Uterus (tissue), 4 donors: ENCODE results near the gene S100A10. TPM values are rescaled to one million over a fixed set of nuclear protein-coding genes. Genes with fewer than 3 reads are reported as not detected.

ENCODE experiments used
- DNase-seq, 2 donors: peaks; one replicate each; pipeline ENCODE4 v3.0.0-alpha.2; 2019 to 2020
- H3K27ac ChIP-seq, 2 donors: fragments of 200-600 bp; sonication (generic); 1 replicate in 1 of 2; 2 replicates in 1 of 2; pipeline ENCODE4 v1.5.1; 2016 to 2018
- H3K27me3 ChIP-seq, 2 donors: fragments of 200-600 bp; sonication (generic); one replicate each; pipeline ENCODE4 v1.5.1; 2018 to 2019; ENCODE audit warnings: control low read depth in 1 of 2
- H3K36me3 ChIP-seq, 2 donors: fragments of 200-600 bp; sonication (generic); one replicate each; pipeline ENCODE4 v1.5.1; 2019; ENCODE audit warnings: control low read depth in 1 of 2
- H3K4me1 ChIP-seq, 2 donors: fragments of 200-600 bp; sonication (generic); one replicate each; pipeline ENCODE4 v1.5.1; 2018 to 2019; ENCODE audit warnings: control low read depth in 1 of 2
- H3K4me3 ChIP-seq, 2 donors: fragments of 200-600 bp; sonication (generic); 1 replicate in 1 of 2; 2 replicates in 1 of 2; pipeline ENCODE4 v1.5.1; 2018 to 2019; ENCODE audit warnings: mild to moderate bottlenecking in 1 of 2
- H3K9me3 ChIP-seq, 2 donors: fragments of 200-600 bp; sonication (generic); one replicate each; pipeline ENCODE4 v1.5.1; 2019; ENCODE audit warnings: control low read depth in 1 of 2
- CTCF ChIP-seq, 4 experiments: fragments of 200-600 bp in 2 of 4; fragments of 450-650 bp in 2 of 4; sonication (generic) in 2 of 4; IDR thresholded peaks; one replicate each; pipeline ENCODE4 v1.5.1; 2016 to 2019; ENCODE audit warnings: antibody characterized with exemption in 4 of 4, mild to moderate bottlenecking in 2 of 4, moderate library complexity in 1 of 4
- POLR2A ChIP-seq, 2 donors: fragments of 450-650 bp; IDR thresholded peaks; one replicate each; pipeline ENCODE4 v1.6.1; 2016; ENCODE audit warnings: antibody characterized with exemption in 2 of 2, mild to moderate bottlenecking in 1 of 2, moderate library complexity in 1 of 2
- intact Hi-C: fragments of 100-400 bp; cut with DNase I; formaldehyde crosslinking; loops from one replicate; pipeline ENCODE4 v1.15.1; 2023; ENCODE audit warnings: low total_unique reads
- total RNA-seq, 4 donors: library from RNA; depleted of rRNA in 3 of 4; stranded (reverse); fragments of >200 nt in 3 of 4; gene quantifications; one replicate each; pipeline versions ENCODE4 v1.1.0 to v1.2.4, GENCODE V29; 2014 to 2023
- donor health status: DM: yes; HTN: yes; CAD: no.

The S100A10 gene
- total RNA-seq, 4 donors from 2014 or later, result 21.8 to 189 (median 34.6) TPM

DNA sequence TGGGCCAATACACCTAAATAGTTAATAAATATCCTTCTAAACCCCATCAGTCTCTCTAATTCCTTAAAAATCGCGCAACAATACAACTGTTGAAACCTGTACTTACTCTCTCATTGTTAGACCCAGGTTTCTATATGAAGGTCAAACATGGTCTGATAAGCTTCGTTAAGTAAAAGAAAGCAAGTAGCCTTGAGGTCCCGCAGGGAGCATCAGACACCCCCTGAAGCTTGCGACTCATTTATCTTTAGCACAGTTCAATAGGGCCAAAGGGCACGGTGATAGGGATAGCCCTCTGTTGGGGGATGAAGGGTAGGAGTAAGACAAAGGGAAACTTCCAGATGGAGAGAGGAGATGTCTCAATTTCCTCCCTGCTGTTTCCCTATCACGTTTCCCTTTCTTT is 57.0 kb downstream of the S100A10 start:
- Histone ChIP-seq H3K27ac (no peak overlapping the region), H3K36me3 (no peaks in the 10 kb centered on the region), H3K9me3 (no peaks in the 10 kb centered on the region), H3K4me1 (no peaks in the 10 kb centered on the region), H3K4me3 (no peak overlapping the region), H3K27me3 (no peaks in the 10 kb centered on the region)
- intact Hi-C loops, result loop anchor here (5.0 kb wide), 1 partner anchor 61 kb away; no protein-coding TSS in a partner anchor
- no peak for TF ChIP-seq CTCF (IDR thresholded peaks at IDR 0.05)
- TF ChIP-seq POLR2A (IDR thresholded peaks at IDR 0.05), result no peak
- DNase-seq, result no peak

- H3K27me3 ChIP-seq, result no peaks in the 10 kb centered on the region
- H3K27ac ChIP-seq, result no peak overlapping the region
- no peaks in the 10 kb centered on the region for H3K4me1 ChIP-seq
- H3K36me3 ChIP-seq, result no peaks in the 10 kb centered on the region
- H3K9me3 ChIP-seq, result no peaks in the 10 kb centered on the region
- H3K4me3 ChIP-seq, result no peak overlapping the region
- intact Hi-C loops, result loop anchor here (5.0 kb wide), 1 partner anchor 61 kb away; no protein-coding TSS in a partner anchor
- no peak for TF ChIP-seq POLR2A (IDR thresholded peaks at IDR 0.05)
- TF ChIP-seq CTCF (IDR thresholded peaks at IDR 0.05), result no peak
- no peak for DNase-seq
Observed at GRCh38 chr1:151935894-151936602, 57.6 kb downstream of the S100A10 start.

DNA sequence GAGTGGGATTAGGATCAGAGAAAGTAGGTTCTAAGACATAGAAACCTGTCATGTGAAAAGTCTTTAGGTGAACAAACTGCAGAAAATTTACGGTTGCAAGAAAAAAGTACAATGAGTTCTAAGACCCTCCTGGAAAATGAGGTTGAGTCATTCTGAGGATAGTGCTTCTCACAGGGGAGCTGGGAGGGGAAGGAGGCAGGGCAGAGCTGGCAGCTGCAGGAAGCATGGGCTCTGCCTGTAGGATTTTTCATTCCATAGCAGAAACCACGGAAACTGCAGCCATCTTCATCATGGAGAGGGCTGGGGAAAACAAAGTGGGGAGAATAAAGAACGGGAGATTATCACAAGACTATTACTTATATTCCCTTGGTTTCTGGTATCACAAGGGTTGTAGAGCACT is 58.5 kb downstream of the S100A10 start:
- intact Hi-C loops, result loop anchor here (5.0 kb wide), 1 partner anchor 62 kb away; no protein-coding TSS in a partner anchor
- Histone ChIP-seq H3K27ac (no peak overlapping the region), H3K4me3 (no peak overlapping the region), H3K27me3 (no peaks in the 10 kb centered on the region), H3K4me1 (no peaks in the 10 kb centered on the region), H3K9me3 (no peaks in the 10 kb centered on the region), H3K36me3 (no peaks in the 10 kb centered on the region)
- DNase-seq, result no peak
- TF ChIP-seq CTCF (IDR thresholded peaks at IDR 0.05), result no peak
- no peak for TF ChIP-seq POLR2A (IDR thresholded peaks at IDR 0.05)

DNA sequence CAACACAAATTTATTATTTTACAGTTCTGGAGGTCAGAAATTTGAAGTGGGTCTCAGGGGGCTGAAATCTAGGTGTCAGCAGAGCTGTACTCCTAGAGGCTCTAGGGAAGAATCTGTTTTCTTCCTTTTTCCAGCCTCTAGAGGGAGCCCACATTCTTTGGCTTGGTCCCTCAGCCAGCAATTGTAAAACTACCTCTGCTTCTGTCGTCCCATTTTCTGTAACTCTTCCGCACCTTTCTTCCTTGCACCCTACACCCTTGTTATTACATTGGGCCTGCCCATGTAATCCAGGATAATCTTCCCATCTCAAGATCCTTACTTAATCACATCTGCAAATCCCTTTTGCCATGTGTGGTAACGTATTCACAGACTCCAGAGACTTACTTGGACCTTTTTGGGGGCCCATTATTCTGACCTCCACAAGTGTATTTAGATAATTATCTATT is 59.6 kb downstream of the S100A10 start:
- H3K27me3 ChIP-seq, result no peaks in the 10 kb centered on the region
- TF ChIP-seq CTCF (IDR thresholded peaks at IDR 0.05) (peak; percentile 77 to 87 (median 79)), POLR2A (IDR thresholded peaks at IDR 0.05) (no peak)
- no peak overlapping the region for H3K27ac ChIP-seq
- no peaks in the 10 kb centered on the region for H3K4me1 ChIP-seq
- DNase-seq, result peak in 1 of 2 donors; percentile 39
- H3K36me3 ChIP-seq, result no peaks in the 10 kb centered on the region
- no peaks in the 10 kb centered on the region for H3K9me3 ChIP-seq
- intact Hi-C loops, result no loop called here
- H3K4me3 ChIP-seq, result no peak overlapping the region

Other genes starting within 250 kb of the S100A10 start
- 10 to 100 TPM; 54.1 to 88.9 (median 61.8) TPM for gene MRPL9, start 230.4 kb downstream of the S100A10 start, total RNA-seq
- gene TDRKH, start 203.4 kb downstream of the S100A10 start, total RNA-seq, result 1 to 10 TPM in 2 of 4 donors, under 1 TPM in 2; 0.26 to 6.8 (median 1.8) TPM
- under 1 TPM in 1 of 4 donors, not detected in 3; 0.14 TPM for gene LINGO4, start 188.4 kb downstream of the S100A10 start, total RNA-seq
- 1 to 10 TPM in 2 of 4 donors, under 1 TPM in 2; 0.51 to 4.8 (median 2.1) TPM for gene RORC, start 162.1 kb downstream of the S100A10 start, total RNA-seq
- not detected for gene C2CD4D, start 154.0 kb downstream of the S100A10 start, total RNA-seq
- not detected for gene THEM5, start 140.1 kb downstream of the S100A10 start, total RNA-seq
- 10 to 100 TPM; 11.5 to 56.4 (median 18.3) TPM for gene THEM4, start 84.3 kb downstream of the S100A10 start, total RNA-seq
- gene S100A11, start 43.1 kb upstream of the S100A10 start, total RNA-seq, result 100 to 1,000 TPM in 3 of 4 donors, 10 to 100 TPM in 1; 14.9 to 321 (median 146) TPM
- gene TCHHL1, start 95.2 kb upstream of the S100A10 start, total RNA-seq, result not detected
- gene TCHH, start 121.6 kb upstream of the S100A10 start, total RNA-seq, result not detected
- not detected for gene RPTN, start 165.4 kb upstream of the S100A10 start, total RNA-seq
- gene HRNR, start 230.3 kb upstream of the S100A10 start, total RNA-seq, result under 1 TPM in 1 of 4 donors, not detected in 3; 0.06 TPM